GM18909 (cell line): ENCODE results near the gene CGNL1.

Source experiments
- ATAC-seq: cut with Tn5 transposase; IDR thresholded peaks from one replicate; pipeline ENCODE4 v1.9.1; 2021; ENCODE audit warnings: mild to moderate bottlenecking; ENCODE audit not compliant: unreplicated experiment, poor library complexity

Gene CGNL1

DNA sequence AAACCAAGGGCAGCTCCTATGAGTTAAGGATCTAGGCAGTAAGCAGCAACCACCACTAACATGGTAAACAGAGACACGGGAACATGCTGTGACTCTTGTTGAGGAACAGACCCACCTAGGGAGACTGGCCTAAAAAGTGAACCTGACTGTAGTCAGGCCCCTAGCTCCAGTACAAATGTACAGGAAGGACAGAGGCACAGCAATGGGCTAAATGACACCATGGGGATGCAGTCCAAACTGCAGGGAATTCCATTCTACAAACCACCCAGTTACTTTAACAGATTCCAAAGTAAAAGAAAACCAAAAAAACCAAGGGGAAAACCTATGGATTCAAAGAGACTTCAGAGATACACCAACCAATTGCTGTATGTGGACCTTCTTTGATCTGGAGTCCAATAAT lies 28.2 kb upstream of the CGNL1 start:
- no peak for ATAC-seq

- no peak for ATAC-seq
These were observed 23.6 kb upstream of the CGNL1 start for GRCh38 chr15:57352535-57353316.

GRCh38 chr15:57353317-57353804 lies 22.9 kb upstream of the CGNL1 start:
- no peak for ATAC-seq

DNA sequence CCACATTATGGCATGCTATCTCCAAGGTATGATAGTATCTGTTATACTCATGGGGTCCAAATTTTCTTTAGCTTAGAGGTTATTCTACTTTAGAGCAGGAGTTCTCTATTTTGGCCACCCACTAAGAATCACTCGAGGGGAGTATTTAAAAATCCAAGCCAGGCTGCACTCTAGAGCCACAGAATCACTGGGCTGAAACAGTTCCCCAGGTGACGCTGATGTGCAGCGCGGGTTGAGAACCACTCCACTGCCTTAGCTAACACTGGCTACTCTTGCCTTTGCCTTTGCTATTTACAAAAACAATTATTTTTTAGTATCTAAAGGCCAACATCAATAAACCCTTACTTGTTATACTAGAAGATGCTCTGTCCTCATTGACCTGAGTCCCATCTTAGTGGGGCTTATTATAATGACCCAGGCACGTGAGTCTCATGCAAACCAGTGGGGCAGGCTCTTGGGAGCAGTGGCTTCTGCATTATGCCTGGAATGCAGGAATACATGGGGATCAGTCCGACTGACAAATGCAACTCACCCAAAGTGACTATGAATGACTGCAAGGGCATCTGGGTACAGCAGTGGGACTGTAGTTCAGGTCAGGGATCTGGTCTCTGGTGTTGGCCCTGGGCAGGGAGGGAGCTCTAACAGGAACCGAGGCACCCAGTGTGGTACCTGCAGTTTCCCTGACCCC lies 21.7 kb upstream of the CGNL1 start:
- ATAC-seq = no peak

- ATAC-seq = no peak
These were observed 21.0 kb upstream of the CGNL1 start for GRCh38 chr15:57355259-57355658.

DNA sequence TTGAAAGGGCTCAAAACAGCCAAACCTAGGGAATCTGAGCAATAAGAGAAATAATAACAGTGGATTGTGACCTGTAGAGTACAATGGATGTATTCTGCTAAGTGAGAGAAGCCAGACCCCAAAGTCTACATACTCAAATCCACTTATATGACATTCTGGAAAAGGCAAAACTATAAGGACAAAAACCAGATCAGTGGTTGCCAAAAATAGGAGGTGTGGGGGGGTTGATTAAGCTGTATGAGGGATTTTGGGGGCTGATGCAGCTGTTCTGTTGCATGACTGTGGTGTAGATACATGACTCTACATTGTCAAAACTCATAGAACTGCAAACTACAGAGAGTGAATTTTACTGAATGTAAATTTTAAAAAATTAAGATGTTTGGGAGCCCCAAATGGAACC lies 20.1 kb upstream of the CGNL1 start:
- ATAC-seq = no peak

DNA sequence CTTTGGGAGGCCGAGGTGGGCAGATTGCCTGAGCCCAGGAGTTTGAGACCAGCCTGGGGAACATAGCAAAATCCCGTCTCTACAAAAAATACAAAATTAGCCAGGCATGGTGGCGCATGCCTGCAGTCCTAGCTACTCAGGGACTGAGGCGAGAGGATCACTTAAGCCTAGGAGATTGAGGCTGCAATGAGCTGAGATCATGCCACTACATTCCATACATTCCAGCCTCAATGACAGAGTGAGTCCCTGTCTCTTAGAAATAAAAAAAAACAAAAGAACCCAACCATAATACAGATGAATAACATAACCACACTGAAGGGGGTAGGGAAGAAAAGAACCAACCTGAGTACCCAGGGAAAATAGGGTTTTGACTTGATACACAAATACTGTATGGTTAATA lies 19.7 kb upstream of the CGNL1 start:
- no peak for ATAC-seq

DNA sequence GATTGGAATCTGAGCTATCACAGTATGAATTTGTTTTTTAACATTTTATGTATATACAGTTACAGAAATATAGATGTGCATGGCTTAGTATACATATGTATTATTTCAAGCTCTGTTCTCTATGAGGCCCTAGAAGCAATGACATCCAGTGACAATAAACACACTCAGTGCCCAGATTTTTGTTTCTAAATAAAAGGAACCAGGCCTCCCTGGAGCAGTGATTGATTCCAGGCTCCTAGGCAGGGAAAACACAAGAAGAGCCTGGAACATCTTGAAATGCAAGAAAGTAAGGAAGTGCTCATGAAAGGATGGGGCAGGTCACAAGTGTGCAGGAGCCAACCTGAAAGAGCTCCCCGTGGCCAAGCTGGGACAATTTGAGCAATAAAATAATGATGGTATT lies 18.5 kb upstream of the CGNL1 start:
- no peak for ATAC-seq

DNA sequence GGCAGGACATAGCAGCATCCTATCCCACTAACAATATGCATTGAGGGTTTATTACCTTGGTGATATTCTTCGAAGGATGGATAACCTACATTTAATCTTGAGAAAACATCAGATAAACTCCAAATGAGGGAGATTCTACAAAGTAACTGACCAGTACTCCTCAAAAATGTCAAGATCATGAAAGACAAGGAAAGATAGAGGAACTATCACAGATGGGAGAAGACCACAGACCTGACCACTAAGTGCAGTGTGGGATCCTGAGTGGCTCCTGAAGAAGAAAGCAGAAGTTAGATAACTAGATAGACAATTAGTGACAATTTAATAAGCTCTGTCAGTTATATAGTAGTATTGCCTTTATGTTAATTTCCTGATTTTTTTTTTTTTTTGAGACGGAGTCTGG lies 17.7 kb upstream of the CGNL1 start:
- no peak for ATAC-seq

DNA sequence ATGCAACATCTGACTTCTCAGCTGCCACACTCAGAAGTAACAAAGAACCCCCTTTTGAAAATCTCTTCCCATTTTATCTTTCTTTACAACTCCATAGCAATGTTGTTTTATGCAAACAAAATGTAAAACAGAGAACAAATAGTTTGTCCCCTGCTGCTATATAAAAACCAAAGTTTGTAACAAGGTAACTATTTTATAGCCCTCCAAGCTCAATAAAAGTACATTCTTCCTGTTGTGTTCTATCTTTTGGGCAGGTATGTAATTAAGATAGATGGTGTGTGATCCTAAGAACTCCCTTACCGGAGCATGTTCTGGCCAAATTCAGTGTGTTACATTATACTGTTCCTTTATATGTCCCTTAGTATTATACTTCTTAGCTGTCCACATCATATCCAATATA lies 12.6 kb upstream of the CGNL1 start:
- no peak for ATAC-seq

GRCh38 chr15:57364282-57365007 lies 11.9 kb upstream of the CGNL1 start:
- no peak for ATAC-seq

GRCh38 chr15:57367556-57367955 lies 8.7 kb upstream of the CGNL1 start:
- no peak for ATAC-seq

DNA sequence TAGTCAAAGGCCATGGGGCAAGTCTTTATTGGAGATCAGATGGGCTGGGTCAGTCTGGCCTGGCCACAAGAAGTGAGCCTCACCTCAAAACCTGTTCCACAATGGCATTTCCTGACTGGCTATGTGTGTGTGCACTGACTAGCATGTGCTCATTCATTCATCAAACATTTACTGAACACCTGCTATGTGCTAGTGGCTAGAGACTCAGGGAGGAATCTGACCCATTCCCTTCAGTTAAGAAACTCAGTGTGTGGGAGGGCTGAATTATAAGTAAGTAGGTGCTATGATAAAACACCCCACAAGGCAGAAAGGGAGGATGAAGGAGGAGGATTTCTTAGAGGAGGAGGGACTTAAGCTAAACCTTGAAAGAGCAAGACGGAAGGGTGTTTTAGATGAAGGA lies 5.4 kb upstream of the CGNL1 start:
- ATAC-seq = no peak

- ATAC-seq = no peak
These were observed 2.9 kb upstream of the CGNL1 start for GRCh38 chr15:57373251-57373881.

- no peak for ATAC-seq
These were observed 2.4 kb upstream of the CGNL1 start for GRCh38 chr15:57373882-57374276.

GRCh38 chr15:57376696-57377477 lies 582 bp downstream of the CGNL1 start:
- no peak for ATAC-seq

DNA sequence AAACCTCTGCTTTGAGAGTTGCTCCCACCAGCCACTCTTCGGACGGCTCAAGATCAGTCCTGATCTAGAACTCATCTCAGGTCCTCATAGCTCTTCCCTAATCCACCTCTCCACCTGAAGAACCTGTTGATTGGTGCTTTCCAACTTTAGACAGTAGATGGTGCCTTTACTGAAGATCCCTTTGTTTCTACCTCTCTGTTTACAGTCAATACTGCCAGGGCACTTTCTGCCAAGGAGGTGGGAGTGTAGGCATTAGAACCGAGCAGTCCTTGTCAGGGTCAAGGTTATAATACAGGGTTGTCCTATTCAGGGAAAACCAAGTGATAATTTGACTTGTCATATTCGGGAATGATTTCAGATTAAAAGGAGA lies 1.2 kb downstream of the CGNL1 start:
- no peak for ATAC-seq

GRCh38 chr15:57379487-57379886 lies 3.2 kb downstream of the CGNL1 start:
- ATAC-seq = no peak

DNA sequence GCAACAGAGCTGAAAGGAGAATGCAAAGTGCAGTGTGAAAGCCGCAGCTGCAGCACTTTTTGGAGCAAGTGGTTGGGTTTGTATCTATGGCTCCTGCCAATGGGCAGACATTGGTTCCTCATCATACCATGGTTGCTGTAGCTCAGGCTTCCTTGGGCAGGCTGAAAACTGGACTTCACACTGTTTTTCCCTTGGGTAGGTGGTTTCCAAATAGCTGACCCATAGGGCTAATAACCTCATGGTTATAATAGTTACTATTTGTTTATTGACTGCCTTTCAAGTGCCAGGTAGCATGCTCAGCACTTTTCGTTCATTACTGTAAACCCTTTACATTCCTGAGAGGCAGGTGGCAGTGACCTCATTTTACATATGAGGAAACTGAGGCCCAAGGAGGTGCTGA lies 4.5 kb downstream of the CGNL1 start:
- no peak for ATAC-seq

GRCh38 chr15:57382215-57382614 lies 5.9 kb downstream of the CGNL1 start:
- ATAC-seq = no peak
